B cell (primary cell): ENCODE measurements around the gene GDI2.

Experiments
- EZH2 ChIP-seq: IDR thresholded peaks from 2 replicates; pipeline ENCODE4 v1.6.1; 2012; ENCODE audit warnings: borderline replicate concordance, low read depth, mild to moderate bottlenecking, moderate library complexity, low read length; ENCODE audit not compliant: insufficient read depth, poor library complexity, severe bottlenecking
- TF ChIP-seq, protein P1 (sequence below): fragments of 200-600 bp; IDR thresholded peaks from one replicate; pipeline ENCODE4 v1.8.0; 2022; ENCODE audit warnings: antibody characterized with exemption, mild to moderate bottlenecking

DNA sequence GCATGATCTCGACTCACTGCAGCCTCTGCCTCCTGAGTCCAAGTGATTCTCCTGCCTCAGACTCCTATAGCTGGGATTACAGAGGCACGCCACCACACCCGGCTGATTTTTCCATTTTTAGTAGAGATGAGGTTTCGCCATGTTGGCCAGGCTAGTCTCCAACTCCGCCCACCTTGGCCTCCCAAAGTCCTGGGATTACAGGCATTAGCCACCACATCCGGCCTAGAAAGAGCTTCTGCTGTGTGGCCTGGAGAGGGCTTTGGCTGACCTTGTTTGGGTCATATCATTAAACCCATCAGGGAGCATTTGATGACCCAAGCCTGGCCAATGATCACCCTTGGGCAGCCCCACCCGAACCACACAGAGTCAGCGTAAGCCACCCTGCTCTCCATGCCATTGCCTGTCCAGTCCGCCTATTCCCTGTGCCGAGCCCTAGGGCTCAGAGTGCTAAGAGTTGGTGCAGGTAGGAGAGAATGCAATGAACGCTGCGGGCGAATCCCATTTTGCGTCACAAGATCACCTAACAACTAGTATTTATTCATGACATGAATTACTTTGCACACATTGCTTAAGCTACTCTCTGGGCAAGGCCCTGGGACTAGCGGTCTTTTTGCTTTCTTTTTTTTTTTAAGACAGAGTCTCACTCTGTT lies 22.3 kb upstream of the GDI2 start:
- TF ChIP-seq, protein P1, sequence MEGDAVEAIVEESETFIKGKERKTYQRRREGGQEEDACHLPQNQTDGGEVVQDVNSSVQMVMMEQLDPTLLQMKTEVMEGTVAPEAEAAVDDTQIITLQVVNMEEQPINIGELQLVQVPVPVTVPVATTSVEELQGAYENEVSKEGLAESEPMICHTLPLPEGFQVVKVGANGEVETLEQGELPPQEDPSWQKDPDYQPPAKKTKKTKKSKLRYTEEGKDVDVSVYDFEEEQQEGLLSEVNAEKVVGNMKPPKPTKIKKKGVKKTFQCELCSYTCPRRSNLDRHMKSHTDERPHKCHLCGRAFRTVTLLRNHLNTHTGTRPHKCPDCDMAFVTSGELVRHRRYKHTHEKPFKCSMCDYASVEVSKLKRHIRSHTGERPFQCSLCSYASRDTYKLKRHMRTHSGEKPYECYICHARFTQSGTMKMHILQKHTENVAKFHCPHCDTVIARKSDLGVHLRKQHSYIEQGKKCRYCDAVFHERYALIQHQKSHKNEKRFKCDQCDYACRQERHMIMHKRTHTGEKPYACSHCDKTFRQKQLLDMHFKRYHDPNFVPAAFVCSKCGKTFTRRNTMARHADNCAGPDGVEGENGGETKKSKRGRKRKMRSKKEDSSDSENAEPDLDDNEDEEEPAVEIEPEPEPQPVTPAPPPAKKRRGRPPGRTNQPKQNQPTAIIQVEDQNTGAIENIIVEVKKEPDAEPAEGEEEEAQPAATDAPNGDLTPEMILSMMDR = no peak
- TF ChIP-seq EZH2 = no peak
